GM23338 (cell line): ENCODE data around the gene CCDC27. TPM values are rescaled to one million over a fixed set of nuclear protein-coding genes. Genes with fewer than 3 reads are reported as not detected.

Experiments used
- ATAC-seq: fragments of 200-7000 bp; cut with Tn5 transposase; 3 replicates; pipeline ENCODE4 v1.9.1; 2020
- DNase-seq: peaks from one replicate; pipeline ENCODE4 v3.0.0-alpha.2; 2015; ENCODE audit warnings: low spot score
- H2AFZ ChIP-seq: fragments of 200-600 bp; sonication (generic); 2 replicates; pipeline ENCODE4 v1.8.0; 2016; ENCODE audit warnings: antibody characterized with exemption, mild to moderate bottlenecking, moderate library complexity
- H3F3A ChIP-seq: fragments of 200-600 bp; sonication (generic); replicated peaks from 2 replicates; pipeline ENCODE4 v1.8.0; 2017; ENCODE audit warnings: antibody characterized with exemption, mixed run types, low read depth
- H3K27ac ChIP-seq: fragments of 200-600 bp; sonication (generic); 2 replicates; pipeline ENCODE4 v1.6.1; 2016; ENCODE audit warnings: low read depth
- H3K27me3 ChIP-seq: fragments of 200-600 bp; sonication (generic); 2 replicates; pipeline ENCODE4 v1.8.0; 2016; ENCODE audit warnings: mild to moderate bottlenecking, mixed run types, moderate library complexity; ENCODE audit not compliant: insufficient read depth
- H3K36me3 ChIP-seq: fragments of 200-600 bp; sonication (generic); 2 replicates; pipeline ENCODE4 v1.8.0; 2016; ENCODE audit warnings: mild to moderate bottlenecking; ENCODE audit not compliant: insufficient read depth
- H3K4me1 ChIP-seq: fragments of 200-600 bp; sonication (generic); 2 replicates; pipeline ENCODE4 v1.8.0; 2016; ENCODE audit warnings: mild to moderate bottlenecking, moderate library complexity; ENCODE audit not compliant: insufficient read depth
- H3K4me2 ChIP-seq: fragments of 200-600 bp; sonication (generic); 2 replicates; pipeline ENCODE4 v1.7.1; 2017; ENCODE audit warnings: mixed run types
- H3K4me3 ChIP-seq: fragments of 200-600 bp; sonication (generic); 2 replicates; pipeline ENCODE4 v1.6.1; 2016; ENCODE audit warnings: mixed run types
- H3K79me2 ChIP-seq: fragments of 200-600 bp; sonication (generic); replicated peaks from 2 replicates; pipeline ENCODE4 v1.8.0; 2017; ENCODE audit warnings: mild to moderate bottlenecking; ENCODE audit not compliant: insufficient read depth
- H3K9me2 ChIP-seq: fragments of 200-600 bp; sonication (generic); 2 replicates; pipeline ENCODE4 v1.8.0; 2017; ENCODE audit not compliant: insufficient read depth
- H4K20me1 ChIP-seq: fragments of 200-600 bp; sonication (generic); replicated peaks from 2 replicates; pipeline ENCODE4 v1.8.0; 2017; ENCODE audit warnings: mild to moderate bottlenecking; ENCODE audit not compliant: insufficient read depth
- H3K27ac Mint-ChIP-seq: 2 replicates; pipeline ENCODE4 v1.8.0; 2020; ENCODE audit warnings: inconsistent platforms, mild to moderate bottlenecking, moderate library complexity, mixed read lengths
- H3K27me3 Mint-ChIP-seq: 3 replicates; pipeline ENCODE4 v1.8.0; 2022; ENCODE audit warnings: low read depth, mild to moderate bottlenecking, moderate library complexity, mixed read lengths, inconsistent platforms; ENCODE audit not compliant: insufficient read depth, poor library complexity
- H3K36me3 Mint-ChIP-seq: 3 replicates; pipeline ENCODE4 v1.8.0; 2021; ENCODE audit warnings: low read depth, mild to moderate bottlenecking, inconsistent platforms, moderate library complexity, mixed read lengths
- H3K4me1 Mint-ChIP-seq: 3 replicates; pipeline ENCODE4 v1.8.0; 2020; ENCODE audit warnings: mild to moderate bottlenecking, inconsistent platforms, mixed read lengths
- H3K4me3 Mint-ChIP-seq: 3 replicates; pipeline ENCODE4 v1.8.0; 2021; ENCODE audit warnings: moderate library complexity, mild to moderate bottlenecking, inconsistent platforms, mixed read lengths
- H3K9me3 Mint-ChIP-seq: 3 replicates; pipeline ENCODE4 v1.8.0; 2020; ENCODE audit warnings: moderate library complexity, mild to moderate bottlenecking, inconsistent platforms, mixed read lengths
- CREB1 ChIP-seq: fragments of 250-450 bp; sonication (Bioruptor Pico); IDR thresholded peaks from 2 replicates; pipeline ENCODE4 v1.5.0; 2020; ENCODE audit warnings: low read depth, mild to moderate bottlenecking, moderate library complexity
- EZH2 ChIP-seq: fragments of 200-600 bp; sonication (generic); IDR thresholded peaks from one replicate; pipeline ENCODE4 v1.8.0; 2017; ENCODE audit warnings: antibody characterized with exemption, mild to moderate bottlenecking, low read depth; ENCODE audit not compliant: unreplicated experiment
- EZH2phosphoT487 ChIP-seq: fragments of 200-600 bp; sonication (generic); IDR thresholded peaks from one replicate; pipeline ENCODE4 v1.8.1; 2018; ENCODE audit warnings: antibody characterized with exemption; ENCODE audit not compliant: unreplicated experiment
- JUNB ChIP-seq: IDR thresholded peaks from one replicate; pipeline ENCODE4 v1.6.1; 2016; ENCODE audit warnings: antibody characterized with exemption; ENCODE audit not compliant: unreplicated experiment
- NANOG ChIP-seq: IDR thresholded peaks from 2 replicates; pipeline ENCODE4 v1.6.1; 2016; ENCODE audit warnings: antibody characterized with exemption, borderline replicate concordance
- POLR2AphosphoS5 ChIP-seq: IDR thresholded peaks from 2 replicates; pipeline ENCODE4 v1.6.1; 2016; ENCODE audit warnings: antibody characterized with exemption, low read depth
- REST ChIP-seq: IDR thresholded peaks from one replicate; pipeline ENCODE4 v1.6.1; 2018; ENCODE audit warnings: antibody characterized with exemption; ENCODE audit not compliant: unreplicated experiment
- STAT1 ChIP-seq: IDR thresholded peaks from one replicate; pipeline ENCODE4 v1.6.1; 2016; ENCODE audit warnings: antibody characterized with exemption; ENCODE audit not compliant: unreplicated experiment
- ZNF114 ChIP-seq: fragments of 250-450 bp; sonication (Bioruptor Pico); IDR thresholded peaks from 2 replicates; pipeline ENCODE4 v1.5.0; 2020; ENCODE audit warnings: mild to moderate bottlenecking, moderate library complexity
- ZNF331 ChIP-seq: fragments of 250-450 bp; sonication (Bioruptor Pico); IDR thresholded peaks from 2 replicates; pipeline ENCODE4 v1.5.0; 2020; ENCODE audit warnings: low read depth, mild to moderate bottlenecking, moderate library complexity
- ZNF462 ChIP-seq: fragments of 250-450 bp; sonication (Bioruptor Pico); IDR thresholded peaks from 2 replicates; pipeline ENCODE4 v1.5.0; 2020; ENCODE audit warnings: mild to moderate bottlenecking, moderate library complexity
- polyA plus RNA-seq: library from polyadenylated mRNA; unstranded; fragments of >200 nt; fragmentation: Nextera tagmentation; extraction: Ambion mirVana; gene quantifications from 2 replicates; pipeline ENCODE4 v1.2.1, GENCODE V29; 2016
- total RNA-seq: library from RNA; depleted of rRNA; stranded (reverse); fragments of >200 nt; shearing (Covaris generic); gene quantifications from 2 replicates; pipeline ENCODE4 v1.2.3, GENCODE V29; 2014
- TF ChIP-seq, protein P1 (sequence below), 2 experiments: fragments of 200-600 bp in 1 of 2; sonication (generic) in 1 of 2; conservative IDR thresholded peaks; 2 replicates each; pipeline versions ENCODE4 v1.5.1 to v1.6.1; 2016 to 2017; ENCODE audit warnings: antibody characterized with exemption in 2 of 2, low read depth in 2 of 2, mild to moderate bottlenecking in 2 of 2, moderate library complexity in 1 of 2
- TF ChIP-seq, protein P2 (sequence below): IDR thresholded peaks from 2 replicates; pipeline ENCODE4 v1.6.1; 2016; ENCODE audit warnings: antibody characterized with exemption

Gene CCDC27
- total and polyA plus RNA-seq, 2 experiments from 2014 or later: 0.18 to 0.45 TPM

DNA sequence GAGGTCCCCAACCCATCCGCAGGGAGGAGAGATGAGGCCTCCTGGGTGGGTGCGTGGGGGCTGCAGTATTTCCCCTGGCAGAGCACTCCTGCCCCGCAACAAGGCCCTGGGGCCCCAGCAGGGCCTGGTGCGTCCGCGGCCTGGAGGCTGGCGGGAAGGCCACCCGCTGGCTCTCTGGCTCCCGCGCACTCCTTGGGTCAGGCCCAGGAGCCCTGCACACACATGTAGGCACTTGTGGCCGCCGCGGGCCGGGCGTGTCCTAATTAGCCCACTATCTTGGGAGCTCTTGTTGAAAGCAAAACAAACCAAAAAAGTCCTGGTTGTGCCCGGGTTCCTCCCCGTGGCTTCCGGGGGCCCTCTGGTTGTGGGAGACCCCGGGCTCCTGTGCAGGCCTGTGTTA lies 49.7 kb upstream of the CCDC27 start:
- H3K9me3 Mint-ChIP-seq: no peaks in the 10 kb centered on the region
- Histone ChIP-seq H3F3A (no peaks in the 10 kb centered on the region), H3K4me1 (peaks cover 6% of the 10 kb centered on the region; the same call in 1 of the 2 replicates), H4K20me1 (no peaks in the 10 kb centered on the region), H3K4me3 (no peak overlapping the region), H2AFZ (no peak overlapping the region), H3K4me2 (no peak overlapping the region), H3K36me3 (no peaks in the 10 kb centered on the region), H3K27me3 (no peaks in the 10 kb centered on the region), H3K9me2 (no peaks in the 10 kb centered on the region), H3K79me2 (no peaks in the 10 kb centered on the region), H3K27ac (no peak overlapping the region)
- DNase-seq (no peak), ATAC-seq (no peak)
- H3K4me1 Mint-ChIP-seq: peaks cover 9% of the 10 kb centered on the region
- peaks cover 17% of the 10 kb centered on the region for H3K27me3 Mint-ChIP-seq
- TF ChIP-seq, protein P1, sequence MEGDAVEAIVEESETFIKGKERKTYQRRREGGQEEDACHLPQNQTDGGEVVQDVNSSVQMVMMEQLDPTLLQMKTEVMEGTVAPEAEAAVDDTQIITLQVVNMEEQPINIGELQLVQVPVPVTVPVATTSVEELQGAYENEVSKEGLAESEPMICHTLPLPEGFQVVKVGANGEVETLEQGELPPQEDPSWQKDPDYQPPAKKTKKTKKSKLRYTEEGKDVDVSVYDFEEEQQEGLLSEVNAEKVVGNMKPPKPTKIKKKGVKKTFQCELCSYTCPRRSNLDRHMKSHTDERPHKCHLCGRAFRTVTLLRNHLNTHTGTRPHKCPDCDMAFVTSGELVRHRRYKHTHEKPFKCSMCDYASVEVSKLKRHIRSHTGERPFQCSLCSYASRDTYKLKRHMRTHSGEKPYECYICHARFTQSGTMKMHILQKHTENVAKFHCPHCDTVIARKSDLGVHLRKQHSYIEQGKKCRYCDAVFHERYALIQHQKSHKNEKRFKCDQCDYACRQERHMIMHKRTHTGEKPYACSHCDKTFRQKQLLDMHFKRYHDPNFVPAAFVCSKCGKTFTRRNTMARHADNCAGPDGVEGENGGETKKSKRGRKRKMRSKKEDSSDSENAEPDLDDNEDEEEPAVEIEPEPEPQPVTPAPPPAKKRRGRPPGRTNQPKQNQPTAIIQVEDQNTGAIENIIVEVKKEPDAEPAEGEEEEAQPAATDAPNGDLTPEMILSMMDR (conservative IDR thresholded peaks at IDR 0.05; ENCODE audit: low read depth in 2 of 2): no peak
- TF ChIP-seq ZNF331 (CRISPR knock-in tag) (no peak), NANOG (no peak), ZNF114 (CRISPR knock-in tag) (no peak), ZNF462 (no peak), EZH2 (no peak), REST (no peak), EZH2phosphoT487 (no peak), STAT1 (no peak), CREB1 (CRISPR knock-in tag) (no peak), JUNB (no peak), POLR2AphosphoS5 (no peak)
- TF ChIP-seq, protein P2, sequence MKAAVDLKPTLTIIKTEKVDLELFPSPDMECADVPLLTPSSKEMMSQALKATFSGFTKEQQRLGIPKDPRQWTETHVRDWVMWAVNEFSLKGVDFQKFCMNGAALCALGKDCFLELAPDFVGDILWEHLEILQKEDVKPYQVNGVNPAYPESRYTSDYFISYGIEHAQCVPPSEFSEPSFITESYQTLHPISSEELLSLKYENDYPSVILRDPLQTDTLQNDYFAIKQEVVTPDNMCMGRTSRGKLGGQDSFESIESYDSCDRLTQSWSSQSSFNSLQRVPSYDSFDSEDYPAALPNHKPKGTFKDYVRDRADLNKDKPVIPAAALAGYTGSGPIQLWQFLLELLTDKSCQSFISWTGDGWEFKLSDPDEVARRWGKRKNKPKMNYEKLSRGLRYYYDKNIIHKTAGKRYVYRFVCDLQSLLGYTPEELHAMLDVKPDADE: no peak
- no peak overlapping the region for H3K27ac Mint-ChIP-seq
- no peaks in the 10 kb centered on the region for H3K36me3 Mint-ChIP-seq
- no peak overlapping the region for H3K4me3 Mint-ChIP-seq
